ENCODE results near the gene PSMD13.
"Not testable (repeated sequence)": the region's sequence is repeated elsewhere in the genome, so short reads cannot be mapped to it uniquely, and the experiment has no call there.

The PSMD13 gene

GRCh38 chr11:279040-279965 lies 42.5 kb downstream of the PSMD13 start:
- no peak for DNase-seq

GRCh38 chr11:279966-280705 lies 43.4 kb downstream of the PSMD13 start:
- no peak for DNase-seq

- DNase-seq, result no peak
These were observed 44.1 kb downstream of the PSMD13 start for GRCh38 chr11:280706-281485.

GRCh38 chr11:281486-282161 lies 44.8 kb downstream of the PSMD13 start:
- DNase-seq, result no peak

DNA sequence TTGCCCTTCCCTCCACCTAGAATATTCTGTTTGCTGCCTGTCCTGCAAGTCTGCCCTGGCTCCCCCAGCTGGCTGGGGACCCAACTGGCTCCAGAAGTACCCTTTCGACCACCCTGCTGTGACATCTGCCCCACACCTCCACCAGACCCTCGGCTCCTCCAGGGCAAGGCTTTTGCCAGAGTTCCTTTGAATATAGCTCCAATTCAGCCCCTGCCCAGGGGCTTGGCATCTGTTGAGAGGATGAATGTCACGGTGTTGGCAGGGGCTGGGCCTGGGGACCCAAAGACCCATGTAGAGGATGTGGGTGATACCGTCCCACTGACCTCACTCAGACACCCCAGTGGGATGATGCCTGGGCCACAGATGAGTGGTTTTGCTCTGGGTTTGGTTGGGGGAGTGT lies 45.4 kb downstream of the PSMD13 start:
- no peak for DNase-seq

DNA sequence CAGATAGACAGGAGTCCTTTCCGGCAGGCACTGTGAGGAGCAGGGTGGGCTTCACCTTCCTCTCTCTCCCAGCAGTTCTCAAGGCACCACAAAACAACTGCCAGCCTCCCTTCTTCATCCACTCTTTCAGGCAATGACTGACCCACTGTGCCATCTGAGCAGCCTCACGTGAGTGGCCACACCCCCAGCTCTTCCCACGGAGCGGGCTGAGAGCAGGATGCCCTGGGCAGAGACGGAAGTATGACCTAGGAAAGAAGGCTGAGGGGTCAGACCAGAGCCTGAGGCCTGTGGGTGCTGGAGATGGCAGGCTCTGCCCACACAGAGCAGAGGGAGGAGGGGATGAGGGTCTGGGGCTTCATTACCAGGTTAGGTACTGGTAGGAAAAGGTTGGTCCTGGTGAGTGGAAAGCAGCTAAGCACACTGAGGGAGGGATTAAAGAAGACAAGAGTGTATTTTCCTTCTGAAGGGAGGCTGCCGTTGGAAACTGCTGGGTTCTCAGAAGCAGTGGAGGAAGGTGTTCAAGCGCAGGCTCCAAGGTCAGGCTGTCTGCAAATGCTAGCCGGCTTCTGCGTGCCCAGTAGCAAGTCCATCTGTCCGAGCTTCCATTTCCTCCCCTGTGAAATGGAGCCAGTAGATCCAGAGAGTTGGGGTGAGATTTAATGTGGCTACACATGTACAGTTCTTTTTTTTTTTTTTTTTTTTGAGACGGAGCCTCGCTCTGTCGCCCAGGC lies 46.0 kb downstream of the PSMD13 start:
- no peak for DNase-seq

GRCh38 chr11:283405-284104 lies 46.8 kb downstream of the PSMD13 start:
- DNase-seq, result peak; percentile 18

- no peak for DNase-seq
These were observed 47.6 kb downstream of the PSMD13 start for GRCh38 chr11:284105-285020.

GRCh38 chr11:285021-285893 lies 48.5 kb downstream of the PSMD13 start:
- no peak for DNase-seq

DNA sequence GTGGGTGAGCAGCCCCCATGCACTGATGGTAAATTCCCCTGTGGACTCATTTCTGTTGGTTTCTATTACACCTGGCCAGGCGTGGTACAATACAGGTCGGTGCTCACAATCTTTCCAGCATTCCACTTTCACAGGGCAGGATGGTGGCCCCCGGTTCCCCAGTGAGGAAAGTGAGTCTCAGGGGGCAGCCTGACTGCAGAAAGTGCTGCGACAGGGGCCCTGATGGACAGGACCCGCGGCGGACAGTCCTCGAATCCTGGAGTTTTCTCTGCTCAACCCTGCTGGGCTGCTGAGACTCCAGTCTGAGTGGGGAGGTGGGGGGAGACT lies 49.1 kb downstream of the PSMD13 start:
- DNase-seq, result no peak

DNA sequence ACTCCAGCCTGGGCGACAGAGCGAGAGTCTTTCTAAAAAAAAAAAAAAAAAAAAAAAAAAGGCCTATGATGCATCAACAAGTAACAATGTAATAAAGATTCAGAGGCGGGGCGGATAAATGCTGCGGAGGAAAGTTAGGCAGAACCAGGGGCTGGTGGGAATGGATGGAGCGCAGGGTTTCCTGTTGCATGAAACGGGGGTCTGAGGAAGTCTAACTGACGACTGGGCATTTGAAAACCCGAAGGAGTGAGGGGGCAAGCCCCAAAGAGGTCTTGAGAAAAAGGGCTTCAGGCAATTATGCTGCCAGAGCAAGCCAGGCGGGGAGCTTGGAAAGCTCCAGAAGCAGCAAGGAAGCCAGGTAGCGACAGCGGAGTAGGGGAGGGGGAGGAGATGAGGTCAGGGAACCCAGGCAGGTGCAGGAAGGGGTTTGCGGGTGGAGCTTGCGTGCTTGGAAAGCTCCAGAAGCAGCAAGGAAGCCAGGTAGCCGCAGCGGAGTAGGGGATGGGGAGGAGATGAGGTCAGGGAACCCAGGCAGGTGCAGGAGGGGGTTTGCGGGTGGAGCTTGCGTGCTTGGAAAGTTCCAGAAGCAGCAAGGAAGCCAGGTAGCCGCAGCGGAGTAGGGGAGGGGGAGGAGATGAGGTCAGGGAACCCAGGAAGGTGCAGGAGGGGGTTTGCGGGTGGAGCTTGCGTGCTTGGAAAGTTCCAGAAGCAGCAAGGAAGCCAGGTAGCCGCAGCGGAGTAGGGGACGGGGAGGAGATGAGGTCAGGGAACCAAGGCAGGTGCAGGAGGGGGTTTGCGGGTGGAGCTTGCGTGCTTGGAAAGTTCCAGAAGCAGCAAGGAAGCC lies 50.4 kb downstream of the PSMD13 start:
- DNase-seq, result not testable (repeated sequence)

DNA sequence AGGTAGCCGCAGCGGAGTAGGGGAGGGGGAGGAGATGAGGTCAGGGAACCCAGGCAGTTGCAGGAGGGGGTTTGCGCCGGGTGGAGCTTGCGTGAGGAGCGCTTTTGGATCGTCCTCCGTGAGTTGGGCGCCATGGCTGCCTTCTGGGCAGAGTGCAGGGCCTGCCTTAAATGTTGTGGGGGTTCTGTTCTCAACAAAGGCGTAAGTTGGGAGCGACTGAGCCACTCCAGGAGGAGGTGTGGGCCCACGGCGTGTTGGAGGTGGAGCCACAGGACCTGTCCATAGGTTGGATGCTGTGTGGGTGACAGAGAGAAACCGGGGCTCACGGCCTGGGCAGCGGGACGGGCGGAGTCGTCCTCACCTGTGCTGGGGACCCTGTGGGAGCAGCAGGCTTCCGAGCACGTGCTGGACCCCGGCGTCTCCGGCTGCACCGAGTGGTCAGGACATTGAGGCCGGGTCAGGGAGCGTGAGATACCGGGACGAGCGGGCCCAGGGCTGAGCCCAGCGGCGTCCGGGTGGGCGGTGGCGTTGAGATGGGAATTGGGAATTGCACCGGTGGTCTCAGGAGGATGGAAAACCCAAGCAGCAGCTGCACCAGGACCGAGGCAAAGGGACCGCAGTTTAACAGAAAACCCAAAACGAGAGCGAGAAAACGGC lies 51.2 kb downstream of the PSMD13 start:
- no peak for DNase-seq

DNA sequence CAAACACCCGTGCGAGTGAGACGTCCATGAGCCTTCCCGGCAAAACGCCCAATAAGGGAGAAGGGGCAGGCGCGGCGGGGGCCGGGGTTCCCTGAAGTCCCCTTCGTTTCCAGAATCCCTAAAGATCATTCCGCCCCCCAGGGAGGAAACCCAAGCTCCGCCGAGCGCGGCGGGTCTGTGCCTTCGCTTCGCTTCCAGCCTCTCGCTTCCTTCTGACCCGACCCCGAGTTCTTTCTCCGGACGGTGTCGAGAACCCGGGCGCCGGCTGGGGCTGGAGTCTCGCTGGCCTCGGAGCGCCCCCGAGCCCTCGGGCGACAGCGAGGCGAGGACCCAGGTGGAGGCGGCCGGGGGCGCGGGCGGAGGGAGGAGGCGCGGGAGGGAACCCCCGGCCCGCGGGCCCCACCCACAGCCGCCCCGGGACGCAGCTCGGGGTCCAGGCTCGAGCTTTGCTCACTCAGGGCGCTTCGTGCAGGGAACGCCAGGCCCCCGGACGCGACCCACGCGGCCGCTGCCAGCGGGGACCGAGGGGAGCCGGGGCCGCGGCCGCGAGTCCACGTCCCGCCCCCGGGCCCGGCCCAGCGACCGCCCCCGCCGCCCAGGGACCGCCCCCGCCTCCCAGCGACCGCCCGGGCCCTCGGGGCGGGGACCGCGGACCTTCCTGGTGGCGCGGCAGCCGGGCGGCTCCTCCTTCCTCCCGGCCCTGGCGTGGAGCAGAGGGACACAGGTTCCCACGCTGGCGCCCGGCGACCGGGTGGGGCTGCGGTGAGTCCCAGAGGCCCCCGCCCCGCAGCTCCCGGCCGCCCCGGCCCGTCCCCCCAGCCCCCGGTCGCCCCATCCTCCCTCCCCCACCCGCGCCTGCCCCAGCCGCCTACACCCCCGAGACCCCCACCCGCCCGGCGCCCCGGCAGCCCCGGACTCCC lies 52.0 kb downstream of the PSMD13 start, which contains the start of gene PGGHG:
TSS of gene PGGHG (plus strand) at position 649 of the 920 bp plus-strand sequence. CDS start 691 bp downstream, outside the sequence.
- DNase-seq, result peak; percentile 39

GRCh38 chr11:289398-289711 lies 52.6 kb downstream of the PSMD13 start:
- no peak for DNase-seq

GRCh38 chr11:289712-290620 lies 53.2 kb downstream of the PSMD13 start:
- no peak for DNase-seq

Data from NCI-H526 treated with DMSO at 0.1 percent for 48 hours (cell line).